Body of pancreas (tissue), 4 donors: Measurements from ENCODE around the gene SLC39A7. TPM values are rescaled to one million over a fixed set of nuclear protein-coding genes. Genes with fewer than 3 reads are reported as not detected.
"Not testable (repeated sequence)": the region's sequence is repeated elsewhere in the genome, so short reads cannot be mapped to it uniquely, and the experiment has no call there.

Source experiments
- ATAC-seq: fragments of 150-250 bp; one replicate; pipeline ENCODE4 v1.9.1; 2016
- DNase-seq, 4 donors: peaks; one replicate each; pipeline ENCODE4 v3.0.0-alpha.2; 2019
- H3K27ac ChIP-seq, 4 donors: fragments of 200-600 bp; sonication (generic); 1 replicate in 3 of 4; 2 replicates in 1 of 4; pipeline versions ENCODE4 v1.5.1 to v1.6.1; 2016 to 2019; ENCODE audit warnings: mild to moderate bottlenecking in 1 of 4, mixed read lengths in 1 of 4, moderate library complexity in 1 of 4
- H3K27me3 ChIP-seq, 2 donors: fragments of 200-600 bp; sonication (generic); one replicate each; pipeline ENCODE4 v1.6.0; 2016; ENCODE audit warnings: mild to moderate bottlenecking in 1 of 2
- H3K36me3 ChIP-seq, 2 donors: fragments of 200-600 bp; sonication (generic); replicated peaks in 1 of 2; 2 replicates each; pipeline ENCODE4 v1.5.1; 2016; ENCODE audit warnings: low read depth in 2 of 2; ENCODE audit not compliant: insufficient read depth in 1 of 2
- H3K4me1 ChIP-seq: fragments of 200-600 bp; sonication (generic); one replicate; pipeline ENCODE4 v1.6.0; 2016
- H3K4me3 ChIP-seq, 2 donors: fragments of 200-600 bp; sonication (generic); 1 replicate in 1 of 2; 2 replicates in 1 of 2; pipeline ENCODE4 v1.5.1; 2016 to 2019
- H3K9me3 ChIP-seq, 3 donors: fragments of 200-600 bp; sonication (generic); 1 replicate in 2 of 3; 2 replicates in 1 of 3; pipeline ENCODE4 v1.5.1; 2016
- CTCF ChIP-seq, 7 experiments: fragments of 450-650 bp in 4 of 7; fragments of 200-600 bp in 3 of 7; sonication (generic) in 3 of 7; IDR thresholded peaks; one replicate each; pipeline ENCODE4 v1.5.1; 2016 to 2019; ENCODE audit warnings: antibody characterized with exemption in 7 of 7
- POLR2A ChIP-seq, 3 donors: fragments of 450-650 bp; IDR thresholded peaks; one replicate each; pipeline ENCODE4 v1.6.1; 2016; ENCODE audit warnings: antibody characterized with exemption in 3 of 3, mild to moderate bottlenecking in 2 of 3
- WGBS, 2 donors: methylation state at CpG; one replicate each; pipeline ENCODE4 v1.1.5; 2017; 5-methylcytosine and 5-hydroxymethylcytosine counted together
- intact Hi-C: fragments of 100-400 bp; cut with DNase I; formaldehyde crosslinking; loops from one replicate; pipeline ENCODE4 v1.15.1; 2023
- total RNA-seq, 2 donors: library from RNA; depleted of rRNA; stranded (reverse); fragments of >200 nt; gene quantifications; one replicate each; pipeline ENCODE4 v1.1.0, GENCODE V29; 2016

Gene SLC39A7
- total RNA-seq, 2 donors from 2014 or later = 57.3 to 67.9 TPM

- ATAC-seq (no peak), DNase-seq (no peak)
- Histone ChIP-seq H3K4me1 (peaks cover 19% of the 10 kb centered on the region), H3K27ac (no peak overlapping the region), H3K27me3 (no peaks in the 10 kb centered on the region), H3K4me3 (no peak overlapping the region), H3K36me3 (no peaks in the 10 kb centered on the region), H3K9me3 (no peaks in the 10 kb centered on the region)
- 75 to 78% methylated on average over 6 of the region's 6 CpGs for WGBS, 2 donors
- TF ChIP-seq CTCF (IDR thresholded peaks at IDR 0.05) (no peak), POLR2A (IDR thresholded peaks at IDR 0.05) (no peak)
- intact Hi-C loops = no loop called here
Measured at GRCh38 chr6:33217246-33217645, 16.6 kb downstream of the SLC39A7 start.

DNA sequence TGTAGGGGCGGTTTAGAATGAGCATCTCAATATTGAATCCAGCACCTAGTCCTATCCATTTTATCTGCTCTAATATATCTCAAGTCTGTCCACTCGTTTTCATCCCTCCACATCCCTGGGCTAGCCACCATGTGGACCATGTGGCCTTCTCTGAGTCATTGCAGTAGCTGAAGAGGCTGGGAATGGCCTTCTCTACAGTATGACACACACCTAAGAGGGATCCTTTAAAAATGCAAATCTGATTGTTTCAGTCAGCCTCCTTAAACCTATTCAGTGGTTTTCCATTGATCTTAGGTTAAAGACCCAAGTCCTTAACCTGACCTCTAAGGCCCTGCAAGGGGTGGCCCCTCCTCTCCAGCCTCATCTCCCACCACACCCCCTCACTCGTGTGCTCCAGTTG lies 17.0 kb downstream of the SLC39A7 start:
- ATAC-seq (no peak), DNase-seq (no peak)
- Histone ChIP-seq H3K36me3 (no peaks in the 10 kb centered on the region), H3K4me1 (peaks cover 14% of the 10 kb centered on the region), H3K27me3 (no peaks in the 10 kb centered on the region), H3K9me3 (no peaks in the 10 kb centered on the region), H3K27ac (no peak overlapping the region), H3K4me3 (no peak overlapping the region)
- TF ChIP-seq POLR2A (IDR thresholded peaks at IDR 0.05) (no peak), CTCF (IDR thresholded peaks at IDR 0.05) (no peak)
- WGBS, 2 donors = 56 to 63% methylated on average over 3 of the region's 3 CpGs
- intact Hi-C loops = no loop called here

DNA sequence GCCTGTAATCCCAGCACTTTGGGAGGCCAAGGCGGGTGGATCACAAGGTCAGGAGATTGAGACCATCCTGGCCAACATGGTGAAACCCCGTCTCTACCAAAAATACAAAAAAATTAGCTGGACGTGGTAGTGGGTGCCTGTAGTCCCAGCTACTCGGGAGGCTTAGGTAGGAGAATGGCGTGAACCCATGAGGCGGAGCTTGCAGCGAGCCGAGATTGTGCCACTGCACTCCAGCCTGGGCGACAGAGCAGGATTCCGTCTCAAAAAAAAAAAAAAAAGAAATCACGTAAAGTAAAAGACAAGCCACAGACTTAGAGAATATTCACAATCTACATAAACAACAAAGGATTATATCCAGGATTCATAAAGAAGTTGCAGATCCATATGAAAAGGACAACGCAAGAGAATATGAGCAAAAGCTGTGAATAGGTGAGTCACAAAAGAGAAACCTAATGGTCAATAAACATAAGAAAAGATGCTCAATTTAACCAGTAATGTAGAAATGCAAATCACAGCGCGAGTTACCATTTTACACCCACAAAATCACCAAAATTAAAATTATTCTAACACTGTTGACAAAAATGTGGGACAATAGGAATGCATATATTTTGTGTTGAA lies 25.9 kb downstream of the SLC39A7 start:
- ATAC-seq, H3K27ac ChIP-seq, intact Hi-C loops, H3K4me3 ChIP-seq, H3K36me3 ChIP-seq, H3K9me3 ChIP-seq, H3K27me3 ChIP-seq, DNase-seq, H3K4me1 ChIP-seq: not testable (repeated sequence)
- 39 to 49% methylated on average over 14 of the region's 14 CpGs for WGBS, 2 donors

DNA sequence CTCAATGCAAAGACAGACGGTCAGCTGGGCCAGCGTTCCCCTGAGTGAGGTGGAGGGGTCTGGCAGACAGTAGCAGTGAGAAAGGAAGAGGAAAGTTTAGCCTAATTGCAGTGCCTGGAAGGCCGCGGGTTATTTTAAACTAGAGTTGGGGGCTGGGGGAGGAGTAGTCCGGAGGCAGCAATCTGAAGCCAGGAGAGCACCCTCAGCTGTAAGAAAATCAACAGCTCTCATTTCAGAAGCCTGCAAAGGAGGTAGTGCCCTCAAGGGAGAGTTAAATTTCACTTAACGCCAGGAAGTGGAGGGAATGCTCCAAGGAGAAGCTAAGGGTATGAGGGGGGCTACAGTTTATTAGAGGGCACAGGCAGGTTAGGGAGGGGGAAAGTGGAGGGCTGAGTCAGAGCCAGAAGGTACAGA lies 34.6 kb downstream of the SLC39A7 start:
- H3K4me3 ChIP-seq = no peak overlapping the region
- no peaks in the 10 kb centered on the region for H3K27me3 ChIP-seq
- H3K9me3 ChIP-seq = no peaks in the 10 kb centered on the region
- no peaks in the 10 kb centered on the region for H3K4me1 ChIP-seq
- ATAC-seq = no peak
- H3K27ac ChIP-seq = no peak overlapping the region
- DNase-seq = no peak
- no peak for TF ChIP-seq CTCF (IDR thresholded peaks at IDR 0.05)
- TF ChIP-seq POLR2A (IDR thresholded peaks at IDR 0.05) = no peak
- WGBS, 2 donors = 22 to 29% methylated on average over 6 of the region's 6 CpGs
- no peaks in the 10 kb centered on the region for H3K36me3 ChIP-seq
- intact Hi-C loops = no loop called here

GRCh38 chr6:33236328-33236727 lies 35.7 kb downstream of the SLC39A7 start:
- ATAC-seq (no peak), DNase-seq (no peak)
- Histone ChIP-seq H3K36me3 (no peaks in the 10 kb centered on the region), H3K27ac (no peak overlapping the region), H3K4me1 (no peaks in the 10 kb centered on the region), H3K4me3 (no peak overlapping the region), H3K9me3 (no peaks in the 10 kb centered on the region), H3K27me3 (no peaks in the 10 kb centered on the region)
- intact Hi-C loops = no loop called here
- no peak for TF ChIP-seq POLR2A (IDR thresholded peaks at IDR 0.05)
- no peak for TF ChIP-seq CTCF (IDR thresholded peaks at IDR 0.05)
